Upper lobe of left lung (tissue), 4 donors: ENCODE data around the gene SHLD2.
"Not testable (repeated sequence)": the region's sequence is repeated elsewhere in the genome, so short reads cannot be mapped to it uniquely, and the experiment has no call there.

Experiments
- CTCF ChIP-seq, 6 experiments: fragments of 450-650 bp in 4 of 6; fragments of 200-600 bp in 2 of 6; sonication (generic) in 2 of 6; IDR thresholded peaks; one replicate each; pipeline ENCODE4 v1.5.1; 2016 to 2019; ENCODE audit warnings: antibody characterized with exemption in 6 of 6
- POLR2A ChIP-seq, 4 donors: fragments of 450-650 bp; IDR thresholded peaks; one replicate each; pipeline ENCODE4 v1.5.1; 2016 to 2017; ENCODE audit warnings: antibody characterized with exemption in 4 of 4, mild to moderate bottlenecking in 2 of 4

- TF ChIP-seq CTCF (IDR thresholded peaks at IDR 0.05), result peak in 3 of 6 experiments; percentile 9 to 26 (median 21)
- TF ChIP-seq POLR2A (IDR thresholded peaks at IDR 0.05), result not testable (repeated sequence)
Observed at GRCh38 chr10:87149020-87149609, 54.1 kb downstream of the SHLD2 start.
